Spleen (tissue), 7 donors: ENCODE measurements around the gene FLAD1.

Experiments
- POLR2AphosphoS5 ChIP-seq, 3 donors: sonication (generic); formaldehyde crosslinking; IDR thresholded peaks; one replicate each; pipeline ENCODE4 v1.5.1; 2017; ENCODE audit warnings: antibody characterized with exemption in 3 of 3
- TF ChIP-seq, protein P1 (sequence below), 11 experiments: fragments of 200-600 bp in 7 of 11; fragments of 450-650 bp in 4 of 11; sonication (generic) in 4 of 11; IDR thresholded peaks in 8 of 11; conservative IDR thresholded peaks in 3 of 11; 1 replicate in 7 of 11; 2 replicates in 4 of 11; pipeline versions ENCODE4 v1.4.0 to v1.8.0; 2016 to 2021; ENCODE audit warnings: antibody characterized with exemption in 11 of 11, inconsistent platforms in 4 of 11, mild to moderate bottlenecking in 1 of 11
- donor health status: DM: no; HTN: no; CAD: no; lungs with moderate emphysema.
- donor health status: DM: no; HTN: no; CAD: no.
- donor health status: DM: no; HTN: no; CAD: no.

DNA sequence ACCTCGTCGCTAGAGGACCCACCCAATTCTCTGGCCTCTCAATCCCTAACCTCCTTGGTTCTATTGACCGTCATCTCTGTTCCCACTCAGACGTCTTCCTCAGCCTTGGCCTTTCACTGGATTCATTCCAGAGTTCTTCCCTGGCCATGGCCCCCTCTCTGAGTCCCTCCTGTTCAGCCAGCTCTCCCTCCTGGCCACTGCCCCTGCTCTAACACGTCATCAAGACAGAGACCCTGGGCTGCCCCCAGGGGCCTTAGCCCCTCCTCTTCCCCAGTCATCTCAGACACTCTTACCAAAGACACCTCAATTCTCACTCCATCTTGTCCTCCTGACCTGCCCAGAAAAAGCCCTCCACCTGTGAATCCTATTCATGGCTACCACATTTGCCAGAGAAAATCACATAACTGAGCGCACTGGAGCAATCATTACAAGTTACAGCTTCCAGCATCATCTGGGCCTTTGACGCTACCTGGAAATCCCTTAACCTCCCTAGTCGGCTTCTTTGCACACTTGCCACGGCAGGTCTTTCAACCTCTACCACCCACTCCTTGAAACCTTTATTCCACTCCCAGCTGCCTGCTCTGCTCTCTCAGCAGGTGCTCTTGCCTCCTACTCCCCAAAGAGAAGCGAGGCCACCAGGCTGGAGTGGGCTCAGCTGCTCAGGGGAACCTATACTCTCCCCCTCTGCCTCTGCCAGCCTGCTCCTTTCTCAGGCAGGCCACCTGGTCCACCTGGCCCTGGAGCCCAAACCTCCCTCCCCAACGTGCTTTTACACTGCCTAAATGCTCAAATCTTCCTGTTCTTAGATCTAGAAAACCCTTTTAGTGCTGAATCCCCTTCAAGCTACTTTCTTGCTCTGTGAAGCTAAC is 36.5 kb downstream of the FLAD1 start:
- TF ChIP-seq, protein P1, sequence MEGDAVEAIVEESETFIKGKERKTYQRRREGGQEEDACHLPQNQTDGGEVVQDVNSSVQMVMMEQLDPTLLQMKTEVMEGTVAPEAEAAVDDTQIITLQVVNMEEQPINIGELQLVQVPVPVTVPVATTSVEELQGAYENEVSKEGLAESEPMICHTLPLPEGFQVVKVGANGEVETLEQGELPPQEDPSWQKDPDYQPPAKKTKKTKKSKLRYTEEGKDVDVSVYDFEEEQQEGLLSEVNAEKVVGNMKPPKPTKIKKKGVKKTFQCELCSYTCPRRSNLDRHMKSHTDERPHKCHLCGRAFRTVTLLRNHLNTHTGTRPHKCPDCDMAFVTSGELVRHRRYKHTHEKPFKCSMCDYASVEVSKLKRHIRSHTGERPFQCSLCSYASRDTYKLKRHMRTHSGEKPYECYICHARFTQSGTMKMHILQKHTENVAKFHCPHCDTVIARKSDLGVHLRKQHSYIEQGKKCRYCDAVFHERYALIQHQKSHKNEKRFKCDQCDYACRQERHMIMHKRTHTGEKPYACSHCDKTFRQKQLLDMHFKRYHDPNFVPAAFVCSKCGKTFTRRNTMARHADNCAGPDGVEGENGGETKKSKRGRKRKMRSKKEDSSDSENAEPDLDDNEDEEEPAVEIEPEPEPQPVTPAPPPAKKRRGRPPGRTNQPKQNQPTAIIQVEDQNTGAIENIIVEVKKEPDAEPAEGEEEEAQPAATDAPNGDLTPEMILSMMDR (IDR thresholded peaks at IDR 0.05 in 8 of 11, conservative IDR thresholded peaks at IDR 0.05 in 3 of 11) = no peak
- no peak for TF ChIP-seq POLR2AphosphoS5 (IDR thresholded peaks at IDR 0.05)
